CMK (cell line): ENCODE measurements around the gene PSD2.
"Not testable (repeated sequence)": the region's sequence is repeated elsewhere in the genome, so short reads cannot be mapped to it uniquely, and the experiment has no call there.

Source experiments
- DNase-seq: peaks from one replicate; pipeline ENCODE4 v3.0.0-alpha.2; 2010; ENCODE audit warnings: low read depth

PSD2 gene

DNA sequence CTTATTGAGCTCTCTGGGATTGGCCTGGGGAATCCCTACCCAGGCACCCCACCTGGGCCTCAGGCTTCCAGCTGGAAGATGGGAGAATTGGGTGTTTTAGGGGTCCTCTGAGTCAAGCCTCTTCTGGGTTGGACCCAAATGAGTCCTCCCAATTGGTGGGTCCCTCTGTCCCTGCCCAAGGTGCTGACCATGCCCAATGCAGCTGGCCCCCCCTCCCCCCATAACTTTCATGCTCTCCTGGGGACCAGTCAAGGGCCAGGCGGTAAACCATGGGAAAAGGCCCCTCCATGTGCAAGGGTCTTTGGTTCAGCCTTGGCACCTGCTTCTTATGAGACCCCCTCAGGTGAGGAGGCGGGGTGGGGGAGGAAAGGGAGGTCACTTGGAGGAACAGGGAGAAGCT lies 3.4 kb upstream of the PSD2 start:
- no peak for DNase-seq

DNA sequence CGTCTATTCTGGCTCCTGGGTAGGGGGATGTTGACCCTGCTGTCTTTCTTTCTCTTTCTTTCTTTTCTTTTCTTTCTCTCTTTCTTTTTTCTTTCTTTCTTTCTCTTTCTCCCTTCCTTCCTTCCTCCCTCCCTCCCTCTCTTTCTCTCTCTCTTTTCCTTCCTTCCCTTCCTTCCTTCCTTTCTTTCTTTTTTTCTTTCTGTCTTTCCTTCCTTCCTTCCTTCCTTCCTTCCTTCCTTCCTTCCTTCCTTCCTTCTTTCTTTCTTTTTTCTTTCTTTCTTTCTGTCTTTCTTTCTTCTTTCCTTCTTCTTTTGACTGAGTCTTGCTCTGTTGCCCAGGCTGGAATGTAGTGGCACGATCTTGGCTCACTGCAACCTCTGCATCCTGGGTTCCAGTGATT lies 3.0 kb upstream of the PSD2 start:
- DNase-seq, result not testable (repeated sequence)

DNA sequence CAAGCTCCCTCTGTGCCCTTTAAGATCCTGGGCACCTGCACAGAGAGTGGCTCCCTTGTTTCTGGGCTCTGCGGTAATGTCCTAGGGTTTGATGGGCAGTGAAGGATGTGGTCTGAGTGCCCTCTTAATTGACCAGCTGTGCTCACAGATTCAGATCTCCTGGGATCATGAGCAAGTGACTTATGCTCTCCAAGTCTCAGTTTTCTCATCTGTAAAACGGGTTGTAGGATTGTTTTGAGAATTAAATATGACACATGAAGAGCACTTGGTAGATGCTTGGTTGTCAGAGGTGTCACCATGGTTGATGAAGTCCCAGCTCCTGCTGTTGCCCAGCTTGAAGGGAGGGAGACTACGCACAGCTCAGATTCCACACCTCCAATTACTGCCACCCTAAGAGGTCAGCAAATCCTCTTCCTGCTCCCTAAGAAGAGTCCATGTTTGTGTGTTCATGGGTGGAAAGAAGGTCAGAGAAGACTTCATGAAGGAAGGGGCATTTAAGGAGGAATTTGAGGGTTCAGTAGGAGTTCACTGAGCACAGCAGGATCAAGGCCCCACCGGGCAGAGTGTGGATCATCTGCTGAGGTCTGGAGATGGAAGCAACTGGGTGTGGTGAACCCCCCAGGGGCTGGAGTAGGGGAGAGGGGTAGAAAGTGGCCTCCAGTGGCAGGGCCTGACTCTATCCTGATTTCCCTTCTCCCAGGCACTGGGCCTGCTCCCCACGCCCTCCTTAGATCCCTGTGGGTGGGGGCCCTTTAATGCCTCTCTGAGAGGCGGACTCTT lies 1.4 kb upstream of the PSD2 start:
- no peak for DNase-seq

DNA sequence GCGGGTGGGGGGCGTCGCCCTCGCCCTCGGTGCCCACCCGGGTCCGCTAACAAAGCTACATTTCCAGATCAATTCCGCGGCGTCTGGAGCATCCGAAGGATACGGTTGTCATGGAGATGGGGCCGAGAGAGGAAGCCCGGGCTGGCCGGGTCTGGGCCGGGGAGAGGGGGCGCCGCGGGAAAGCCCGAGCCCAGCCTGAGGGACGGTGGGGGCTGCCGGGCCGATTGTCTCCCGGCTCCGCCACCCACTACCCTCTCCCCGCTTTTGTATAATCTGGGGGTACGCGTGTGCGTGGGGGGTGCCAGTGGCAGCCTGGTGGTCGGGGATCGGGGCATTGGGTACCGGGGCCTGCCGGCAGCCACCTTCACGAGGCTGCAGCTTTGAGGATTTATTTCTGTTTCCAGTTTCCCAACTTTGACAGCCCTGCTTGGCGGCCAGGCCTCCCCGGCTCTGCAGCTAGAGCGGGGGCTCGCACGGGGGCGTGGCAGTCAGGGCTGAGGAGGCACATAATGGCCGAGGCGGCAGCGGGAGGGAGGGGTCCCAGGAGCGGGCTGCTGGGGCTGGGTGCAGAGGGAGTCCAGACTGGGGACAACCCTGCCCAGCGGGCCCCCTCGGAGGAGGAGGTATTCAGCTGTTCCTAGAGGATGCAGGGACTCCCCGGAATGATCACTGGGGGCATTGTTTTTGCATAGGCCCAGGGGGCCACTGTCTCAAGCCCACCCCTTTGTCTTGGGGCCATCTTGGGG lies 626 bp downstream of the PSD2 start:
- no peak for DNase-seq

DNA sequence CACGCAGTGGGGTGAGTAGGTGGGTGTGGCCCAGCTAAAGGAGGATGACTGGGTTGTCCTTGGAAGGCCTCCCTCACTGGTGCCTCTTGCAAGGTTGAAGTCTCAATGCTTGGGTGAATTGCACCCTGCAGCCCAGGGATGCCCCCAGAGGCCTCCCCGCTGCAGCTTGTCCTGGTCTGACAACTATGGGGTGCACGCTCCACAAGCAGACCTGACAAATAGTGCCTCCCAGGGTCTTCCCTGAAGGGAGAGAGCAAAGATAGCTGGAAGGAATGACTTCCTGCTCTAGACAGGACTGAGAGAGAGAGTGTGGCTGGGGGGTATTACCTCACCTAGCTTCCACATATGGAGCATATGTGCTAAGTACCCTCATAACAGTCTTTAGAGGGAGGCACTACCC lies 1.7 kb downstream of the PSD2 start:
- no peak for DNase-seq

DNA sequence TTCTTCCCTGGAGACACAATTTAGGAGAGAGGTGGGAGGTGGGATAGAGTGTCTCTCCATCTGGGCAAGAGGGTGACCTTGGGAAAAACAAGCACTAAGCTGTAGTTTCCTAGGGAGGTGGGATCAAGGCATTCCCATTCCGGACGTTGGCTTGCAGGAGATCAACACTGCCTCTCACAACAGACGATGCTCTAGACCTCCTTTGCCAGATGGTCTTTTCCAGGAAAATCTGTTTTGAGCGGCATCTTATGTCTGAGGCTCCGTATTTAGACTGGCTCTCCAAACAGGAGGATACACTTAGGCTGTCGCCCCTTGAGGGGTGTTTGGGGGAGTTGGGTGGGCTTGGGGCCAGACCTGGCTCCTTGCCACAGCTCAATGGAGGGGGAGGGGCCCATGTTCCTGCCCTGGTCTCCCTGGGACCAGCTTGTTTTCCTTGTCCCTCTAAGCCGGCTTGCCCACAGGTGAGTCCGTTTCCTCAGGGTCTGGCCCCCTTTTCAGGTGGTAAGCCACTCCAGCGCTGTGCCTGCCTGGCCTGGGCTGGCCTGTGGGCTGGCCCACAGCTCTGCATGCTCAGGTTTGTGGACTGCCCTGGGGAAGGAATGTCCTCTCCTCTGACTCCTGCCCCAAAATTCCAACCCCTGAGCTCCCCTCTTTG lies 2.4 kb downstream of the PSD2 start:
- no peak for DNase-seq

DNA sequence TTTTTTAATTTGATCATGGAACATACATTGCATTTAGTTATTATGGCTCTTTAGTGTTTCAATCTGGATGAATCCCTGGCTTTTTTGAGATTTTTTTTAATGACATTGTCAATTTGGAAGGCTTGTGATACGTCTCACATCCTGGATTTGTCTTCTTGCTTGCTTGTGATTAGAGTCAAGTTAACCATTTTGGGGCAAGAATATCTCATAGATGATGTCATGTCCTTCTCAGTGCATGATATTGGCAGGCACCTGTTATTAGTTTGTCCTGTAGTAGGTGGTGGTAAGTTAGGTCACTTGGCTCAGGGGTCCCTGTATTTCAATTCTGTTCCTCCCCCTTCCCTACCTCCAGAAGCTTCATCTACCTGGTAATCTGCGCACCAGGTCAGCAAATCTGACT lies 3.3 kb downstream of the PSD2 start:
- DNase-seq, result no peak

DNA sequence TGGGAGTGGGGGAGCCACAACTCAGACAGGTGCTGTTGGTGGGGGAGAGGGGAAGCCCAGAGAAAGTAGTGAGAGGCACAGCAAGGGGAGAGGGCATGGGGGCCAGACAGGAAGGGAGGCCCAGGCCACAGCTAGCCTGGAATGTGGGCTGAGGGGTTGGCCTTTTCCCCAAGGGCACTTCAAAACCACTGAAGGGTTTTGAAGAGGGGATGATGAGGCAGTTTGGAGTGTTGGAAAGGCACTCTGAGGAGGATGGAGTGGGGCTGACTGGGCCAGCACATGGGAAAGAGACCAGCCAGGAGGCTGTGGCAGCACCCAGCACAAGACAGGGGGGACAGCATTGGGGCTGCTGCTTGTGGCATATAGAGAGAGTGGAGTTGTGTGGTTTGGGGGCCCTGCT lies 3.8 kb downstream of the PSD2 start:
- no peak for DNase-seq

DNA sequence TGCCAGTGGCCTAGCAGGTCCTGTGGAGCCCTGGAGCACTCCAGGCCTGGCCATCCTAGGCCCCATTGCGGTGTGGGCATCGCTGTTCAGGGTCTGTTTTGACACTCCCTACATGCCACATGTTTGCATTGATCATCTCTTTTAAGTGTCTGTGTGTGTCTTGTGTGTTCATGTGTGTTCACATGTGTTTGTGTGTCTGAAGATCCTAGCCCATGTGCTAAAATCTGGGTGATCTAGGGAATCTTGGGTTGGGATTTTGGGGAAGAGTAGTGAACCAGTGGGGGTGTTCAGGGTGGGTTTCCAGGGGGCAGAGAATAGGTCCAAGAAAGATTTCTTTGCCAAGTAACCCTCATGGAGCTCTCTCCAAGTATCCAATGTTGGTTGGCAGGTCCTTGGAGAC lies 8.4 kb downstream of the PSD2 start:
- no peak for DNase-seq

DNA sequence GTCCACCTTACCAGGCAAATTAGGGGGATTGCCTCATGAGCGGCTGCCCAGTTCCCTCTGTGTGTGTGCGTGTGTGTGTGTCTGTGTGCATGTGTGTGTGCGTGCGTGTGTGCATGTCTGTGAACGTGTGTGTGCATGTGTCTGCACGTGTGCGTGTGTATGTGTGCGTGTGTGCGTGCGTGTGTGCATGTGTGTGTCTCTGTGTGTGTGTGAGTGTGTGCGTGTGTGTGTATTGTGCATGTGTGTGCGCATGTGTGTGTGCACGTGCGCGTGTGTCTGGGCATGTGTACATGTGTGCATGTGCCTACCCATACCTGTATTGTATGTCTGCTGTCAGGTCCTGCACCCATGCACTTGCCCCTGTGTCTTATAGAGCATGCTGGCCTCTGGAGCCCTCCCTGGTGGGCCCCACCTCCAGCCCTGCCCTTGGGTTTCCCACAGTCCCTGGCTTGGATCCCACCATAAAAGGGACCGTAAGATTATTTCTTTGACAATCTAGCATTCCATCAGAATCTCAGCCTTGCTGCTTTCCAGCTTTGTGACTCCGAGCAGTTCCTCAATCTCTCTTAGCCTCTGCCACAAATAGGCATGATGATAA lies 9.3 kb downstream of the PSD2 start:
- no peak for DNase-seq

DNA sequence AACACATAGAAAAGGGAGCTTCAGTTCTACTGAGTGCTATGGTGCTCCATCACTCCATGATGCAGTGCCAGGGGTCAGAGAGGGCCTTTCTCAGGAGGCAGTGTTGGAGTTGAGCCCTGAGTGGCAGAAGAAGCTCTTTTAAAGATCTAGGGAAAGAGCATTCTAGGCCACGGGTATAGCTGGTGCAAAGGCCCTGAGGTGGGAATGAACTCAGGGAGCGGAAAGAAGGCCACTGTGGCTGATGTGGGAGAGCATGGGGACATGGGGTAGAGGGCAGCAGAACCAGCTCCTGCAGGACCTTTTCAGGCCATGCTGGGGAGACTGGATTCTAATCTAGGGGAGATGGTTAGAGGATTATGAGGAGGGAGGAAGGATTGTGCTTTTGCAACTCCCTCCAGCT lies 9.9 kb downstream of the PSD2 start:
- no peak for DNase-seq

DNA sequence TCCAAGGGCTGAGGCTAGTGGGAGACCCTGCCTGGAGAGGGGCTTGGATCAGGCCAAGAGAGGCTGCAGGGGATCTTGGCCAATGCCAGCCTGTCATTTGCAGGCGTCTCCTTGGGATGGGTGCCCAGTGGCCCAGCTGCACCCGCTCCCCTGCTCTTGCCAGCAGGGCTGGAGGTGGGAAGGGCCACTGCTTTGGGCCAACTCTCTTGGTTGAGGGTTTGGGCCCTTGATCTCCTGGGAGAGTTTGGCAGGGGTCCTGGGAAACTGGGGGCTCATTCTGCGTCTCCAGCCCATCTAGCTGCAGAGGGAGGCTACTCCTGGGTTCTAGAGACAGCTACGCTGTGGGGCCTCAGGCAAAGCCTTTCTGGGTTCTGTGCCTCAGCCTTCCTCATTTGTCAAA lies 10.5 kb downstream of the PSD2 start:
- no peak for DNase-seq

DNA sequence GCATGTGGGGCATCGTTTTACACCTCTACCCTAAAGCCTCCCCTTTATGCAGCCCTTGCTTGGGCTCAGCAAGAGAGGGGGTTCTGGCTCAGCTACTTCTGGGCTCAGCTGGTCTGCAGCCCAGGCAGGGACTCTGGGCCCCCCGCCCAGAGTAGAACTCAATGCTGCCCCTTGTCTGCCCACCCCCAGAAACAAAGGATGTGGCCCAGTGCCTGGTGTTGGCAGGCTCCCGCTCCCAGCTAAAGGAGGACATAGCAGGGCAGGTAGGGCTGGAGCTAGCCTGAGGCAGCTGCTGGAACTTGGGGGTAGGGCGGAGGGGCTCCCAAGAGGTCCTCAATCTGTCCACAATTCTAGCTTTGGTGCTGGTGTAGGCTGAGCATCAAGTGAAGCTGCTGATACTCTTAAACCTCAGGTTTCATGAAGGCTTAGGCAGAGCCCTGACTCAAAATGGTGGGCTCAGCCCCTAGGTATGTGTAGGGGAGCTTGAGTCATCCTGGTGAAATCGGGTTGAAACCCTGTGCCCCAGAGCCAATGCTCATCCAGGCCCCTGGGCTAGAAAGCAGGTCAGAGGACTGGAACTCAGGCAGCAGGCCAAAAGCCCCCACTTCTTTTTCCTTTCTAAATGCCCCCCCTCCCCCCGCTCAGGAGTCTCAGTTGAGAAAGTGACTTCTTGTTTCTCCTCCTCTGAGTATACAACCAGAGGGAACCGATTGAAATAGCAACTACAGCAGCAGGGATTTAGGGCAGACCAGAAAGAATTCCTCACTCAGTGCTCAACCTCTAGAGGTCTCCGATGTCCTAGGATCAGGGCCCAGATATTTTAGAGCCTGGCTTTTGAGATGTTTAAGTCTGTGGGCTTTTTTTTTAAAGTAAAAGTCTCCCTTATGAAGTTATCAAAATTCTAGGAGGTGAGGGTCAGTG lies 11.4 kb downstream of the PSD2 start:
- DNase-seq, result no peak

DNA sequence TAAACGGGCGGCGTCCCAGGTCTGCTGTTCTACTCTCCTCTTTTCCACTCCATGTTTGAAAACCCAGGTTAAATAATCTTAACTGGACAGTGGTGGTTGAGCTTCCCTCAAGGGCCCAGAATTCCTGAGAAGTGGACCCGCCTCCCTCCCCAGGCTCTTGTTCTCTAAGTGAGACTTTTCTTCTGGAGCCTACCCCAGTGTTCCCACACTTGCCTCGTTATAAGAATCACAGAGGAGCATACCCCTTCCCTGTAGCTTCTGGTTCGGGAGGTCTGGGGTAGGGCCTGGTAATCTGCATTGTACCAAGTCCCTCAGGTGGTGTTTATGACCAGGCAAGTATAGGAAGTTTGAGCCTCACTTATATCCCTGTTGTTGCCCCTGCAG lies 12.0 kb downstream of the PSD2 start:
- no peak for DNase-seq

DNA sequence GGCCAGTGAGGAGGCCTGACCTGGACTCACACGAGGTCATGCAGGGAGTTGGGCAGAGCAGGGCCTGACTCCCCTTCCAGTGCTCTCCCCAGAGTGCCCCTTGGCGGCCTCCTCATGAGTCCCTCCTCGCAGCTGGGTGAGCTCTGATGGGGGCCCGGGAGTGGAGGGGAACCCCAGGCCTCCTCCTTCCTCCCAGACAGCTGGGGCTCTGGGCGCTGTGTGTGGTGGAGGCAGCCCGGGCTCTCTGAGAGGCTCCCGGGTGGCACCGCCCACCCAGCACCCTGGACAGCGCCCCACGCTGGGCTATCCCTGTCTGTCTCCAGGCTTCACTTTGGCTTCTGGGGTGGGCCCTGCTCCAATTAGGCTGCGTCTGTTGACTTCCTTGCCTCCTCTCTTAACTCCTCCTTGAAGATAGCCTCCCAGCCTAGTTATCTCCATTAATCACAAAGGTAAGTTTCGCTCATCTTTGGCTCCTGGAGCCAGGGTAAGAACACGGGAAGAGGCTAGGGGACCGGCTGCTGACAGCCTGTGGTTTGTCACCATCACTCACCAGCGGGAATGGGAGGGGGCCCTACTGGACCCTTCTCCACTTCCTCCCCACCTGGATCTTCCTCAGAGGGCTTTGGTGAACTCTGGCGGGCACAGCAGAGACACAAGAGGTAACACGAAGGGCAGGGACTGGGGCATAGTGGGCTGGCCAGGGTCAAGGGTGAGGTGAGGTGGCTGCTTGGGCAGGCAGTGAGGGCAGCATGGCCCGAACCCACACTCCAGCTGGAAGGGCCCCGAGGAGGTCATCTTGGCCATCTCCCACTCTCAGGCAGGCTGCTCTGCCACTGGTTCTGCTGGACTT lies 13.1 kb downstream of the PSD2 start:
- DNase-seq, result no peak

DNA sequence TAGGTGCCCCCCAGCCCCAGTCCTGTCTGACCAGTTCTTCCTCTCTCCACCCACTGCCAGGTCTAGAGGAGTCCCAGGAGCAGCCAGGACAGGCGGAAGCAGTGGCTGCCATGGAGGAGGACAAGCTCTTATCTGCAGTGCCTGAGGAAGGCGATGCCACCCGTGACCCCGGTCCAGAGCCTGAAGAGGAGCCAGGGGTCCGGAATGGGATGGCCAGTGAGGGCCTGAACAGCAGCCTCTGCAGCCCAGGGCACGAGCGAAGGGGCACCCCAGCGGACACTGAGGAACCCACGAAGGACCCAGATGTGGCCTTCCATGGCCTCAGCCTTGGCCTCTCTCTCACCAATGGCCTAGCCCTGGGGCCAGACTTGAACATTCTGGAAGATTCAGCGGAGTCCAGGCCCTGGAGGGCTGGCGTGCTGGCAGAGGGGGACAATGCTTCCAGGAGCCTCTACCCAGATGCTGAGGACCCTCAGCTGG lies 13.8 kb downstream of the PSD2 start:
- no peak for DNase-seq

DNA sequence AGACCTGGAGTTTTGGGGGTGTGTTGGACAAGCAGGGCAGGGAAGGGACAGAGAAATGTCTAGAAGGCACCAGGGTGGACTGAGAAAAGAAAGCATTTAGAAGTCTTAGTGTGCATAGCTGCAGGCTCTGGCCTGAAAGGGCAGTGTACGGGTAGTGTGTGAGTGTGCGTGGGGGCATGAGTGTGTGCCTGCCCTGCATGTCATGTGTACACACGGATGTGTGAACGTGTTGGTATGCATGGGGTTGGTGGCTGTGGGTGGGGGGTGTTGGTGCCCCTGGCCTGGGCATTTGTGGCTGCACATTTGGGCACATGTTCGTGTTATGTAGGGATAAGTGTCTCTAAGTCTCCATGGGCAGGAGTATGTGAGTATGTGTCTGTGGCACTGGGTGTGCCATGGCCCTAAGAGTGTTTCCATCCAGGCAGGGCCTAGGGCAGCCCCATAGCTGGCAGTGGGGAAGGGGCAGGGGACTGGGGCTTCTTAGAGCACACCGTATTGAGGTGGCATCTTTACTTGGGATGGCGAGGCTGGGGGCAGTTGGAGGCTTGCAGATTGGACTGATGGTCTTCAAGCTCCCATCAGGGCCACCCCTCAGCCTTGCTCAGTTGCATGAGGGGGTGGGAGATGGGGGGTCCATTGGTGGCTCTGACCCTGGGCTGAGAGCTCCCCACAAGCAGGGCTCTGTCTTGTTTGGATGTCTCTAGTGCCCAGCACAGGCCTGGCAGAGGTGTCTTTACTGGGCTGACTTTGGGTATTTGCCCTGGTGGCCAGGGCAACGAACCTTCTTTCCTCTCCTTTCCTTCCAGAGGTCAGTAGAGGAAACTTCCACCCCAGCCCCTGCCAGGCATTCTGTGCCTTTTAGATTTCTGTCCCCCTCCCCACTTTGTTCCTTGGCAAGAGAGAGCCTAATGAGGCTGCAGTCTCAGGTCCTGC lies 15.0 kb downstream of the PSD2 start:
- DNase-seq, result no peak

DNA sequence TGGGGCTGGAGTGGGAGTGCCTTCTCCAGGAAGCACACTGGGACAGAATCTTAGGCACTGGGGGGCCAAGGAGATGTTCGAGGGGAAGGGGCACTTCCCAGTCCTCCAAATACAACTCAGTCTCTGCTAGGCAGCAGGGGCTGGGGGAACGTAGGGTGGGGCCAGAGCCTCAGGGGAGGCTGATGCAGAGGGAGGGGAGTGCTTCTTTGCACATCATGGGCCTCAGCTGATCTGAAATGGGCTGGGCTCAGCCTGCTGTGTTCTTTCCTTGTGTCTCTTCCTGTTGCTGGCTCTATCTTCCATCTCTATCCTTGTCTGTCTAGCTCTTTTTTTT lies 15.6 kb downstream of the PSD2 start:
- no peak for DNase-seq

DNA sequence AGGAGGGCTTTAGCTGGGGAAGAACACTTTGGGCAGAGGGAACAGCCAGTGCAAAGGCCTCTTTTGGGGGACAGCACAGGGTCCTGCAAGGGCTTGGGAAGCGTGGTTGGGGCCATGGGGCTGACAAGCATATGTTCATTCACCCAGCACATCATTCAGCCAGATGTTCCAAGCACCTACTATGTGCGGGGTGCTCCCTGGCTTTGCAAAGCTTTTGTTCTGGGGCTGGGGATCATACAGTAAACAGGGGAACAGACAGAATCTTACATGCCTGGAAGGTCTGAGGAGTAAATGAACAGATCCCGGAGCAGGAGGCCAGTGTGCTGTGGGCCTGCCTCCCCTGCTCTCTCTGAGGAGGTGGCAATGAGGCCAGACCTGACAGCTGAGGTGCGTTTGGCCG lies 16.7 kb downstream of the PSD2 start:
- DNase-seq, result no peak
